Stimulated activated CD4-positive, alpha-beta T cell treated with anti-CD3 and anti-CD28 coated beads, Interleukin-12 subunit alpha, Interleukin-12 subunit beta, amount 100 ng/mL, for 48 hours (primary cell): ENCODE measurements around the gene KCNQ2.

Experiments used
- DNase-seq, 3 donors: peaks; one replicate each; pipeline ENCODE4 v3.0.0-alpha.2; 2020; ENCODE audit warnings: low read depth in 2 of 3, low spot score in 1 of 3

The KCNQ2 gene

DNA sequence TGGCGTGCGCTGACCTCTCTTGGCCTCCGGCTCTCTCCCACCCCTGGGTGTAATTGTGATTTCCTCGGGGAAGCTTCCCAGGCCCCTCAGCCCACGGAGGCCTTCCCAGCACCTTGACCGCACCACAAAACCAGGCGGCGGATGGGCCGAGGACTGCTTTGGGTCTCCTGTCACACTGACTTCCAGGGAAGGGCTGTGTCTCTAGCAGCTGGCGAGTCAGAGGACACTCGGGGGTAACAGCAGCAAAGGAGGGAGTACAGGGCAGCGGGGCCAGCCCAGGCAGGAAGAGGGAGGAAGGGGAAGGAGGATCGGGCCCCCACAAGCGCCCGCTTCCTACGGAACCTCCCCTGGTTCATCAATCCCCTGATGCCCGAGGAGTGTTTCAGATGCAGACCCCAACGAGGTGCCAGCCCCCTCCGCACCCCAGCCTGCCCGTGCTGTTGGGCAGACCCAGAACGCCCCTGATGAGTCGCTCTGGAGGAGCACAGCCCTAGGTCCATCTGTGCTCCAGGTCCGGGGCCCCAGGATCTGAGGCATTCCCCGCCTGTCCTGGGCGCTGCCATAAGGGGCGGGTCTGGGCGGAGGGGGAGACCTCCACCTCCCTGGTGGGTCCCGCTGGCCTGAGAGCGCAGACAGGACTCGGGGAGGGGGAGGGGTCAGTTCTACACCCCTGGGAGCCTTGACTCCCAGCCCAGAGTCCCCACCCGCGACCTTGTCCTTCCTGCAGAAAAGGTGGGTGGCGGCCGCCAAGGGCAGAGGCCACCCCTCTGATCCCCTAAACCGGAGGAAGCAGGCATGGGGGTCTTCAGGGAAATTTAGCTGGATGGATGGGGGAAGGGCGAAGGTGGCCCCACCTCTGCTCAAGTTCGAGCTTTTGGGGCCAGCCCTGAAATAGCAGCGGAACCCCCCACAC is 112.3 kb downstream of the KCNQ2 start:
- DNase-seq: no peak

GRCh38 chr20:63359164-63359934 is 113.1 kb downstream of the KCNQ2 start:
- DNase-seq: no peak

GRCh38 chr20:63357921-63358905 is 114.2 kb downstream of the KCNQ2 start:
- no peak for DNase-seq

GRCh38 chr20:63356931-63357879 is 115.2 kb downstream of the KCNQ2 start:
- no peak for DNase-seq

DNA sequence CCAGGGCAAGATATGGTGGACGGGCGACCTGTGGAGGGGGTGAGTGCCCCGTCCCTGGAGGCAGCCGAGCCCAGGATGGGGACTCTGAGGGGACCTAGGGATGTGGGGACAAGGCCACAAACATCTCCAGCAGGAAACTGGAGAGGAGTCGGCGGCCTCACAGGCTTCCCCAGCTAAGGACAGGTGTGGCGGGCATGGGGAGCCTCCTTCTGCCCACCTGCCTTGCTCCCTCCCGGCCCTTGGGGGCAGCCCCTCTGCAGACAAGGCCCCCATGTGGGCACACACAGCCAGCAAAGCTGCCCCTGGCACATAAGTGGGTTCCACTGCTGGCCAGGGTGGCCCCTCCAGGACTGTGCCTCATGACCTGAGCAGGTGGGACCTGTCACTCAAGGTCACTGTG is 115.9 kb downstream of the KCNQ2 start:
- no peak for DNase-seq

DNA sequence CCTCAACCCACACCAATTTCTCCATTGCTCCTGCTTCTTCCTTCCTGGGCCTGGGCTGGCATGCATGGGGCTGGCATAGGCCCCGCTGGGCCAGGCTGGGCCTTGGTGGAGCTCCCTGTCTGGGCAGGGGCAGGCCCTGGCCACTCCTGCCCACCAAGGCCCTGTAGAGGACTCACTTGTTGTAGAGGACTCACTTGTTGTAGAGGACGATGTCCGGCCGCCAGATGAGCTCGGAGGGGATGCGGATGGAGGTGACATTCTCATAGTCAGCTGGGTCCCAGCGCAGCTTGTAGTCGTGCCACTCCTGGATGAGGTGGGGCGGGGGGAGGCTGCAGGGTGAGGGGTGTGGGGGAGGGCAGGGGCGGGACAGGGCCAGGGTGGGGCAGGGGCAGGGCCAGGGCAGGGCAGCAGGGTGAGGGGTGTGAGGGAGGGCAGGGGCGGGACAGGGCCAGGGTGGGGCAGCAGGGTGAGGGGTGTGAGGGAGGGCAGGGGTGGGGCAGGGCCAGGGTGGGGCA is 116.6 kb downstream of the KCNQ2 start:
- no peak for DNase-seq

DNA sequence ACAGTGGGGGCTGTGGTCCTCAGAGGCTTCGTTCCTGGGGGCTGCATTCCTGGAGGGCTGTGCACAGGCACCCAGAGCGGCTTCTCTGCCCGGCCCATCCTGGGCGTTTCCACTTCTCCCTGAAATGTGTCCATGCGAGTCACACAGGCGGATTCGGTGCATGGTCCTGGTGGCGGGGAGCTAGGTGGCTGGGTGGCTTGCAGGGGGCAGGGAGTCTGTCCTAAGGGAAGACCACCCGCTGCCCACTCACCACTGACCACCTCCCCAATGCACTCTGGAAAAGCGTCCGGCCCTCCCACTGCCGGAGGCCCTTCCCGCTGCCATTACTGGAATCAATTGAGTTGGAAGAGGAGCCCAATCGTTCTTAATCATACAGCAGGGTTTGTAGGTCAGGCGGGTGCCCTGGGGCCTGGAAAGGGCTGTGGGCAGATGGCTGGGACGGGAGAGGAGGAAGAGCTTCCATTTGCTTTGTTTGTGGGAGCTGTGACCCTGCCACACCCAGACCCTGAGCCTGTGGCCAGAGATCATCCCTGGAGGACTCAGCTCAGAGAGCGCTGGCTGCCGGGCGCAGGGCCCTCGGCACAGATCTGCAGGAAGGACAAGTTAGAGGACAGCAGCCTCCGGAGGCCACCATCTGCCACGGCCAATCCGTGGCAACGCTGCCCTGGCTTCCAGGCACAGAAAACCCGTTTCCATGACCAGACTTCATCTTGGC is 117.7 kb downstream of the KCNQ2 start:
- no peak for DNase-seq

DNA sequence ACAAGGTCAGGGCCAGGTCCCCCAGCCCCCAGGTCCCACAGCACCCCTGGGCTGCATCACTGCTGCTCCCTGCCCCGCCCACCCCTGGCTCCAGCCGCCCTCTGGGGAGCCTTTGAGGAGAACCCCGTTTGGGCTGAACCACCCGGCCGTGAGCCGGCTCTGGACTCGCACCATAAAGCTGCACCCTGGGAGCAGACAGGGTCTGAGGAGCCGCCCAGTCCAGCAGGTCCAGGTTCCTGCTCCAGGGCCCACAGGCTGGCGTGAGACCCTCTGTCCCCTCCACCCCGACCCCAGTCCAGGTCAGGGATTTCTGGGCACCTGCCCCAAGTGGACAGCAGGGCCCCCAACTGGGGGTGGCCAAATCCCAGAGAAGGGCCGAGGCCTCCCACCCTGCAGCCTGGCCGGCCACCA is 119.6 kb downstream of the KCNQ2 start:
- no peak for DNase-seq

DNA sequence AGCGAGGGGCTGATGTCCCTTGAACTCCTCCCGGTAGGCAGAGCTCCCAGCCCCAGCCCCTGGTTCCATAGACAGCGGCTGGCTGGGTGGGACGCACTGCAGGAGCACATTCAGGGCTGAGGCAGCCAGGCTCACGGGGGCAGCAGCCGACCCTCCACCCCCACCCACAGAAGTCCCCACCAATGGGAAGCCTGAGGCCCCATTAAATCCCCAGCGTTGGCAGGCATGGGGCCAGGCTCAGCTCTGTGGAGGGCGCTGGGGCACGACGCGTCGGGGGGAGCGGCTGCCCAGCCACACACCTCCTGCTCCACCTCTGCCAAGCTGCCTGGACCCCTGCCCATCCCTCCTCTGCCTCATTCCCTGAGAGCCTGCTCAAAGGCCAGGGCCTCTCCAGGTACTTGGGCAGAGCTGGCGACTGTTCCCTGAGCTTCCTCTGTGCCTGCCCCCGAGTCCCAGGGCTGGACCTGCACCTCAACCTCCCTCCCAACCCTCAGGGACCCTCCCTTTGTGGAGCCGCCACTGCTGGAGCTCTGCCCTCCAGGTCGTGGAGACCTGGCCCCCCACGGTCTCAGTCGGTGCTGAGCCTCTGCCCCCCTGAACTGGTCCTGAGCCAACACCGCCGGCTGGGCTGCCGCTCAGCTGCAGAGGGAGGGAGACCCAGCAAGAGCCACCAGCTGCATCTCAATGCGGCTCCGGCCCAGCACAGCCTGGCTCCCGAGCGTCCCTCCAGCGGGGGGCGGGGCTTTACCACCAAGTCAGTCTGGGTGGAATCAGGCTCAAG is 120.5 kb downstream of the KCNQ2 start:
- DNase-seq: no peak

DNA sequence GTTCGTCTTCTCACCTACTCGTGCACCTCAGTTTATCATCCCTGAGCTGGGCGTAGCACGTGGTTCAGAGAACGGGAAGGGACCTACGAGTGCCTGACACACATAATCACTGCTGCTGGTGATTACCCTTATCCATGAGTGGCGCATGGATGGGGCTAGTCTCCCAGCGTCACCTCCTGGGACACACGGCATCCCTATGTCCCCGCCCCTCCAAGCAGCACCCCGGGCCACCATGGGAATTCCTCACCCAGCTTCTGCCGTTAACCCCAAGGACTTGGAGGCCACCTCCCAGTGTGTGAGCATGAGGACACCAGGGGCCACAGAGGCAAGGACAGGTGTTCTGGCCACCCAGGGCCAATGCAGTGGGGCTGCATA is 121.1 kb downstream of the KCNQ2 start:
- DNase-seq: no peak

DNA sequence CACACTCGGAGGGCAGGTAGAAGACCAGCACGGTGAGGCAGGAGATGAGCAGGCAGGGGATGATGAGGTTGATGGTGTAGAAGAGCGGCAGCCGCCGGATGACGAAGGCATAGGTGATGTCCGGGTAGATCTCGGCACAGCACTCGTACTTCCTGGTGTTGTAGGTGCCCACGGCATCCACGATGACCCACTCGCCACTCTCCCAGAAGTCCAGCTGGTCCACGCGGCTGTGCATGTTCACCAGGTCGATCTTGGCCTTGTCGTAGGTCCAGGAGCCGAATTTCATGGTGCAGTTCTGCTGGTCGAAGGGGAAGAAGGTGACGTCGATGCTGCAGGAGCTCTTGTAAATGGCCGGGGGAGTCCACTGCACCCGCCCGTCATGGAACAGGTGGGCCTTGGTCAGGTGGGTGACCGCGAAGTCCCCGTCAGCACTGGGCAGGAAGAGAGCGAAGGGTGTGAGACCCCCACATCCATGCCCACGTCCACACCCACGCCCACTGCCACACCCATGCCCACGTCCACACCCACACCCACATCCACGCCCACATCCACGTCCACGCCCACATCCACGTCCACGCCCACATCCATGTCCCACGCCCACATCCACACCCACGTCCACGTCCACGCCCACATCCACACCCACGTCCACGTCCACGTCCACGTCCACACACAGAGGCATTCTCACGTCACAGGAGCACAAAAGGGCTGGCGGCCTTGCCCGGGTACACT is 121.7 kb downstream of the KCNQ2 start:
- no peak for DNase-seq
